Thoracic aorta (tissue), 2 donors: ENCODE data around the gene SOCS2. TPM values are rescaled to one million over a fixed set of nuclear protein-coding genes. Genes with fewer than 3 reads are reported as not detected.

Experiments
- ATAC-seq: fragments of 150-250 bp; one replicate; pipeline ENCODE4 v1.8.0; 2017; ENCODE audit warnings: low read depth; ENCODE audit not compliant: insufficient number of reproducible peaks, low FRiP score
- DNase-seq: peaks from one replicate; pipeline ENCODE4 v3.0.0-alpha.2; 2020; ENCODE audit warnings: low spot score
- H3K27ac ChIP-seq, 2 donors: fragments of 200-600 bp; sonication (generic); 1 replicate in 1 of 2; 2 replicates in 1 of 2; pipeline ENCODE4 v1.5.1; 2016; ENCODE audit warnings: mild to moderate bottlenecking in 2 of 2, moderate library complexity in 2 of 2
- H3K27me3 ChIP-seq: fragments of 200-600 bp; sonication (generic); replicated peaks from 2 replicates; pipeline ENCODE4 v1.6.0; 2016; ENCODE audit warnings: mild to moderate bottlenecking; ENCODE audit not compliant: insufficient read depth
- H3K36me3 ChIP-seq: fragments of 200-600 bp; sonication (generic); one replicate; pipeline ENCODE4 v1.5.1; 2016
- H3K4me1 ChIP-seq, 2 donors: fragments of 200-600 bp; sonication (generic); 1 replicate in 1 of 2; 2 replicates in 1 of 2; pipeline versions ENCODE4 v1.5.1 to v1.6.0; 2016; ENCODE audit warnings: low read depth in 2 of 2, mild to moderate bottlenecking in 1 of 2; ENCODE audit not compliant: control insufficient read depth in 1 of 2
- H3K4me3 ChIP-seq: fragments of 200-600 bp; sonication (generic); 2 replicates; pipeline ENCODE4 v1.5.1; 2016; ENCODE audit warnings: mild to moderate bottlenecking
- H3K9me3 ChIP-seq: fragments of 200-600 bp; sonication (generic); 2 replicates; pipeline ENCODE4 v1.5.1; 2016
- total RNA-seq, 2 donors: library from RNA; depleted of rRNA; stranded (reverse); fragments of >200 nt; gene quantifications; one replicate each; pipeline versions ENCODE4 v1.1.0 to v1.2.3, GENCODE V29; 2016
- TF ChIP-seq, protein P1 (sequence below): fragments of 200-600 bp; sonication (generic); IDR thresholded peaks from one replicate; pipeline ENCODE4 v1.5.1; 2019; ENCODE audit warnings: antibody characterized with exemption

SOCS2 gene
- total RNA-seq, 2 donors from 2014 or later: 51.4 to 56.3 TPM

DNA sequence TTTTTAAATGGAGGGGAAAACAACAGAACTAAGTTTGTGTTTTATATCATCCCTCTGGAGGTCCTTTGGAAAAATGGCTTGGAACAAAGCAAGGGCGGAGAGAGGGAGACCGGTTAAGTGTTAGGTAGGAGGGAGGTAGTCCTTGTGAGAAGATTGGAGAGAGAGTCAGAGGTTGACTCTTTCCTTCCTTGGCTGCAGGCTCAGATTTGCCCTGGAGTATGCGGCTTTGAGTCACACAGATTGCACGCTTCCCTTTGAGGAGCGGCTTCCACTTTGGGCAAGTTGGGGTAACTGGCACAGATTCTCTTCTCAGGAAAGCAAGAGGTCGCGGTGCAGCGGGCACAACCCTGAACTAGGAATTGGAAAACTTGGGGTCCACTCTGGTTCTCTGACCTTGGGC is 9.9 kb downstream of the SOCS2 start:
- DNase-seq (no peak), ATAC-seq (no peak)
- Histone ChIP-seq H3K27me3 (no peaks in the 10 kb centered on the region), H3K9me3 (no peaks in the 10 kb centered on the region), H3K36me3 (no peaks in the 10 kb centered on the region), H3K27ac (no peak overlapping the region), H3K4me1 (no peaks in the 10 kb centered on the region), H3K4me3 (no peak overlapping the region)
- TF ChIP-seq, protein P1, sequence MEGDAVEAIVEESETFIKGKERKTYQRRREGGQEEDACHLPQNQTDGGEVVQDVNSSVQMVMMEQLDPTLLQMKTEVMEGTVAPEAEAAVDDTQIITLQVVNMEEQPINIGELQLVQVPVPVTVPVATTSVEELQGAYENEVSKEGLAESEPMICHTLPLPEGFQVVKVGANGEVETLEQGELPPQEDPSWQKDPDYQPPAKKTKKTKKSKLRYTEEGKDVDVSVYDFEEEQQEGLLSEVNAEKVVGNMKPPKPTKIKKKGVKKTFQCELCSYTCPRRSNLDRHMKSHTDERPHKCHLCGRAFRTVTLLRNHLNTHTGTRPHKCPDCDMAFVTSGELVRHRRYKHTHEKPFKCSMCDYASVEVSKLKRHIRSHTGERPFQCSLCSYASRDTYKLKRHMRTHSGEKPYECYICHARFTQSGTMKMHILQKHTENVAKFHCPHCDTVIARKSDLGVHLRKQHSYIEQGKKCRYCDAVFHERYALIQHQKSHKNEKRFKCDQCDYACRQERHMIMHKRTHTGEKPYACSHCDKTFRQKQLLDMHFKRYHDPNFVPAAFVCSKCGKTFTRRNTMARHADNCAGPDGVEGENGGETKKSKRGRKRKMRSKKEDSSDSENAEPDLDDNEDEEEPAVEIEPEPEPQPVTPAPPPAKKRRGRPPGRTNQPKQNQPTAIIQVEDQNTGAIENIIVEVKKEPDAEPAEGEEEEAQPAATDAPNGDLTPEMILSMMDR: no peak

DNA sequence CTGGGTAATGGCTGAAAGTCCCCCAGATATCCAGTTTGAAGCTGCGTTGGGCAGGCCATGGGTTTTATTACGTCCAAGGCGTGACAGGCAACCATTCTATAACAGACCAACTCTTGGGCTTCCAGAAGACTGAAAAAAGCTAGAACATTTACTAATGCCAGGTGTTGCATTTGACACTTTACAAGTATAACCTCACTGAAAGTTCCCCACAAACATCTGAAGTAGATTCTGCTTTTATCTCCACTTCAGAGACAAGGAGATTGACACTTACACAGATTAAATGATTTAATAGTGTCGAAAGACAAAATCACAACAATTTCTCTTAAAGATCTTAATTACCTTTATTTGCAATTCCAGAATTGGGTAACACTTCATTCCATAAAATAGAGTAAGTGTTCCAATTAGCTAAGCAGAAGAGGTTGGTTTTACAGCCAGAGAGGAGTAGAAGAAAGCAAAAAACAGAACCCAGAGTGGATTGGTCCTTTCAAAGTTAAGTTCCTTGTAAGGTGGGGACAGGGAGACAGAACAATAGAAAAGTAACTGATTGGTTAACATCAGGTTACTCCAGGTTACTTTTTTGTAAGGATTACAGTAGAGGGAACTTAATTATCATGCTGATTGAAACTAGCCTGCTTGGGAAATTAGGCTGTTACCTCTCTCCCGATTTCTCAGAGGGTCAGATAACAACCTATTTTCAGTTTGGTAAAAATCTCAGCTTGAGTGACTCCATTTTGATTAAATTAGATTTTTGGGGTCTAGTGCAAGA is 11.3 kb downstream of the SOCS2 start:
- no peaks in the 10 kb centered on the region for H3K36me3 ChIP-seq
- no peak overlapping the region for H3K27ac ChIP-seq
- no peak for ATAC-seq

DNA sequence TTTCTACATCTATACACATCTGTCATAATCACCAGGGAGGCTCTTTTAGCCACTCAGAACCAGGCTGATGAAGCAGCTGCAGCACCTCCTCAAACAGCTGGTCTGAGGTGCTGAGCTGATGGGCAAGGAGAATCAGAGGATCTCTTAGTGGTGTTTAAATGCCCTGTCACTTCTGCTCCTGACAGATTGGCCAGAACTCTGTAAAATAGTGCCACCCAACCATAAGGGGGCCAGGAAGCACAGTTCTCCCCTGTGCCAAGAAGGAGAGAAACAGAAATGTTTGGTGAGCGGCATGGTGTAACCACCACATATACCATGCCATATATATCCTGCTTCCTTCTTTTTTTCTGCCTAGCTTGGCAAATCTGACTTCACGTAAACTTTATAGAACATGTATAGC is 12.8 kb downstream of the SOCS2 start:
- no peaks in the 10 kb centered on the region for H3K4me1 ChIP-seq
- no peaks in the 10 kb centered on the region for H3K27me3 ChIP-seq
- no peak for ATAC-seq
- no peaks in the 10 kb centered on the region for H3K9me3 ChIP-seq
- no peak for DNase-seq
- no peak overlapping the region for H3K4me3 ChIP-seq
- H3K27ac ChIP-seq: no peak overlapping the region
- H3K36me3 ChIP-seq: no peaks in the 10 kb centered on the region
- TF ChIP-seq, protein P1: no peak

More for the DNA sequence above, 11.3 kb downstream of the SOCS2 start:
- TF ChIP-seq, protein P1: no peak
- Histone ChIP-seq H3K4me1 (no peaks in the 10 kb centered on the region), H3K4me3 (no peak overlapping the region), H3K27me3 (no peaks in the 10 kb centered on the region), H3K9me3 (no peaks in the 10 kb centered on the region)
- no peak for DNase-seq

DNA sequence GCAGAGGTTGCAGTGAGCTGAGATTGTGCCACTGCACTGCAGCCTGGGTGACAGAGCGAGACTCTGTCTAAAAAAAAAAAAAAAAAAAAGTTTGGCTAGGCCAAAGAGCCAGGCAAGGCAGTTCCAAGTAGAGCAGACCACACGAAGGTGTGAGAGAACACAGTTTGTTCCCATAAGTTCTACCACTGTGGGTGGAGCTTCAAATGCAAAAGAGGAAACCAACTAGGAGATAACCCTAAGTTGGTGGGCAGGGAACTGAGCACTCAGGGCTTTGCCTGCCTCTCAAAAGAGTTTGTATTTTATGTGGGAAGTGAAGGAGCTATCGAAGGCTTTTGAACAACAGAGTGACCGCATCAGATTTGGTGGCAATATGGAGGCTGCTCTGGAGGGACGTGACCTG is 15.1 kb downstream of the SOCS2 start:
- H3K4me1 ChIP-seq: peaks cover 0 to 6% of the 10 kb centered on the region in 2 donors
- H3K4me3 ChIP-seq: no peak overlapping the region
- H3K36me3 ChIP-seq: no peaks in the 10 kb centered on the region
- no peak for ATAC-seq
- H3K27me3 ChIP-seq: no peaks in the 10 kb centered on the region
- DNase-seq: no peak
- TF ChIP-seq, protein P1: no peak
- H3K27ac ChIP-seq: no peak overlapping the region
- H3K9me3 ChIP-seq: no peaks in the 10 kb centered on the region

DNA sequence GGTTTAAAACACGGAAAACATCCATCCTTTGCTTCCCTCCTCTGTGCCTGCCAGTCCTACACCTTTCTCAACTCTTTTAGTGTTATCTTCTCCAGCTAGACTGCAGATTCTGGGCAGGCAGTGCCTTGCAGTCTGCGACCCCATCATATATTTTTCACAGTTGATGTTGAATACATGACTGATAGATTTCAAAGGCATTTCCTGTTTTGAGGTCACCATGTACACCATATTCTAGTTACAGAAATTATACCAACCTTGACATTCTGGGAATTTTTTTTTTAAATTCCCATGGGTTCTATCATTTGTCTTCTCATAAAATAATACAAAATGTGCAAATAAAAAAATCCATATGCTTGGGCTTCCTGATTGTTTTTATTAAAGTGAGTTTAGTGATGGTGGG is 16.6 kb downstream of the SOCS2 start:
- TF ChIP-seq, protein P1: no peak
- no peaks in the 10 kb centered on the region for H3K27me3 ChIP-seq
- no peaks in the 10 kb centered on the region for H3K36me3 ChIP-seq
- ATAC-seq (no peak), DNase-seq (no peak)
- H3K4me1 ChIP-seq: peaks cover 4 to 6% of the 10 kb centered on the region in 2 donors
- H3K4me3 ChIP-seq: no peak overlapping the region
- H3K9me3 ChIP-seq: no peaks in the 10 kb centered on the region
- no peak overlapping the region for H3K27ac ChIP-seq
